Measurements from ENCODE around the gene NMNAT2.

Gene NMNAT2

DNA sequence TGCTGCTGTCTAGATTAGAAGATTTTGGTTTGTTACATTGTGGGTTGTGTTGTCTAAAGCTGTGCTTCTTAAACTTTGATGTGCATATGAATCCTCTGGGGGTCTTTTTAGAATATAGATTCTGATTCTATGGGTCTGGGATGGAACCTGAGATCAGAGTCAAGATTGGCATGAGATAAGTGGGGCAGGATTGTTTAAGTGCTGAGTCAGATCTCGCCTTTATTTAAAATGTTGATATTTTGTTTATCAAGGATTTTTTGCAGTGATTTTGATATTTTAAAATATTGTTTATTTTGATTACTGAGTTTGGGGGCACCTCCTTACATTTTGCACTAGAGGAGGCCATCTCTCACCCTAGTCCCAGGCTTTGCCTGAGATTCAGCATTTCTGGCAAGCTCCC, 117.4 kb downstream of the NMNAT2 start:
- TF ChIP-seq, protein P1, sequence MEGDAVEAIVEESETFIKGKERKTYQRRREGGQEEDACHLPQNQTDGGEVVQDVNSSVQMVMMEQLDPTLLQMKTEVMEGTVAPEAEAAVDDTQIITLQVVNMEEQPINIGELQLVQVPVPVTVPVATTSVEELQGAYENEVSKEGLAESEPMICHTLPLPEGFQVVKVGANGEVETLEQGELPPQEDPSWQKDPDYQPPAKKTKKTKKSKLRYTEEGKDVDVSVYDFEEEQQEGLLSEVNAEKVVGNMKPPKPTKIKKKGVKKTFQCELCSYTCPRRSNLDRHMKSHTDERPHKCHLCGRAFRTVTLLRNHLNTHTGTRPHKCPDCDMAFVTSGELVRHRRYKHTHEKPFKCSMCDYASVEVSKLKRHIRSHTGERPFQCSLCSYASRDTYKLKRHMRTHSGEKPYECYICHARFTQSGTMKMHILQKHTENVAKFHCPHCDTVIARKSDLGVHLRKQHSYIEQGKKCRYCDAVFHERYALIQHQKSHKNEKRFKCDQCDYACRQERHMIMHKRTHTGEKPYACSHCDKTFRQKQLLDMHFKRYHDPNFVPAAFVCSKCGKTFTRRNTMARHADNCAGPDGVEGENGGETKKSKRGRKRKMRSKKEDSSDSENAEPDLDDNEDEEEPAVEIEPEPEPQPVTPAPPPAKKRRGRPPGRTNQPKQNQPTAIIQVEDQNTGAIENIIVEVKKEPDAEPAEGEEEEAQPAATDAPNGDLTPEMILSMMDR (IDR thresholded peaks at IDR 0.05; ENCODE audit: borderline replicate concordance, insufficient read depth, low read depth, low read length), result no peak
- no peak overlapping the region for H3K4me3 ChIP-seq (ENCODE audit: low read depth, low read length)

DNA sequence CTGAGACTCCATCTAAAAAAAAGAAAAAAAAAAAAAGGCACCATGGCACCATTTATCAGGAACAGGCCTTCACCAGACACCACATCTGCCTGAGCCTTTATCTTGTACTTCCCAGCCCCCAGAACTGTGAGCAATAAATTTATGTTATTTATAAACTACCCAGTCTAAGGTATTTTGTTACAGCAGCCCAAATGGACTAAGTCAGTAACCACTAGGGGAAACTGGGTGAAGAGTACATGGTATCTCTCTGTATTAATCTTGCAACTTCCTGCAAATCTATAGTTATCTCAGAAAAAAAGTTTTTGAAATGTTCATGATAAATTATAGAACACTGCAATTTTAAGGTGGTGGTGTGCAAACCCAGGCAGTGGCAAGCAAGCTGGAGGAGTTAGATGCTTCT, 117.8 kb downstream of the NMNAT2 start:
- TF ChIP-seq, protein P1 (IDR thresholded peaks at IDR 0.05; ENCODE audit: borderline replicate concordance, insufficient read depth, low read depth, low read length), result no peak
- no peak overlapping the region for H3K4me3 ChIP-seq (ENCODE audit: low read depth, low read length)

DNA sequence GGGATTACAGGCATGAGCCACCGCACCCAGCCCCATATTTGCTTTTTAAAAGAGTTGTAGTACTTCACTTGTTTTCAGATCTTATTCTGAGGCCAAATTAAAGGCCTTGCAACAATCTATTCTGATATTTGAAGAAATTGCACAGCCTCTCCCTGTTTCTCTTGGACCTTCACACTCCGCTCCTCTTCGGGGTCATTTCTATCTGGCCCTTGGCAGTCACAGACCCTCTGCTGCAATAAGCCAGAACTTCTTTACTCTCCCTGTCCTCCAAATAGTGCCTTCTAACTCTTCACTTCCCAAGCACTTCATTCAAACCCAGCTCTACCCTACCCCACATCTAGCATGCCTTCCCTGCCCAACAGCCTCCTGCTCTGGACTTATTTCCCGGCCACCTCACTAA, 121.4 kb downstream of the NMNAT2 start:
- TF ChIP-seq, protein P1 (IDR thresholded peaks at IDR 0.05; ENCODE audit: borderline replicate concordance, insufficient read depth, low read depth, low read length), result no peak
- no peak overlapping the region for H3K4me3 ChIP-seq (ENCODE audit: low read depth, low read length)

DNA sequence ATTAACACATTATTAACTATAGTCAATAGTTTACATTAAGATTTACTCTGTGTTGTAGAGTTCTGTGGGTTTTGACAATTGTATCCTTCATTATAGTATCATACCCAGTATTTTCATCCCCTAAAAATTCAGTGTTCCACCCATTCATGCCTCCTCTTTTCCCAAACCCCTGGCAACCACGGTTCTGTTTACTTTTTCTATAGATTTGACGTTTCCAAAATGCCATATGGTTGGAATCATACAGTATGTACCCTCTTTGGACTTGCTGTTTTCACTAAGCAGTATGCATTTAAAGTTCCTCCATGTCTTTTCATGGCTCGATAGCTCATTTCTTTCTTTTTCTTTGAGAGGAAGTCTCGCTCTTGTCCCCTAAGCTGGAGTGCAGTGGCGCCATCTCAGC, 122.7 kb downstream of the NMNAT2 start:
- TF ChIP-seq, protein P1 (IDR thresholded peaks at IDR 0.05; ENCODE audit: borderline replicate concordance, insufficient read depth, low read depth, low read length), result no peak
- no peak overlapping the region for H3K4me3 ChIP-seq (ENCODE audit: low read depth, low read length)

DNA sequence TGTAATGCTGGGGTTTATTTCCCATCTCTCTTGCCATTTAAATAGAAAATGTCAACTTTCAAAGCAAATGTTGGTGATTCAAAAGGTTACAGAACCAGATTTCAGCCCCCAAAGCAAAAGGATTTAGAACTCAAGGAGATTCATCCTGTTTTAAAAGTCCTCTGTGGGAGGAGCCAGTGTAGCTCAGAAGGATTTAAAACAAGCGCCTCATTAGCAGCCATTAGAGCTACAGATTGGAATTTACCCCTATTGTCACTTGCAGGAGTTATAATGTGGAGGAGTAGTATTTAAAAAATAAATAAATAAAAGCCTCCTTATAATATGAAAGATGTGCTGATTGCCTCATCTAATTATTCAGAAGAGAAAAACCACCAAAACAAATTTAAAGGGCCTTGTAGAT, 124.3 kb downstream of the NMNAT2 start:
- TF ChIP-seq, protein P1 (IDR thresholded peaks at IDR 0.05; ENCODE audit: borderline replicate concordance, insufficient read depth, low read depth, low read length), result no peak
- H3K4me3 ChIP-seq (ENCODE audit: low read depth, low read length), result no peak overlapping the region

DNA sequence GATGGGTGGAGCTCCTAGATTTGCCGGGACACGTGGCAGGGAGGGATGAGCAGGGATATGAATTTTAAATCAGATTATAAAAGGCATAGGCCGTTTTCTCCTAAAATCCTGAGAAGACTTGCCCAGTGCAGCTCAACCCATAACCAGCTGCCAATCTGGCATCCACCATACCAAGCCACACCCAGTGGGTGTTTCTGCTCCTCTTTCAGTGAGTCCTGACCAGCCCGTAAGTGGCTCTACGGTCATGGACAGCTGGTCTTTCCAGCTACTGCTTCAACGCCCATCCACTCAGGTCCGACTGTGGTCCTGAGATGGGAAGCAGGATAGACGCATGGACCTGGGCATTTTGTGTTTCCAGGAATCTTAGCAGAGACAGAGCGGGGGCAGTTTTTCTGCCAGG, 124.9 kb downstream of the NMNAT2 start:
- no peak overlapping the region for H3K4me3 ChIP-seq (ENCODE audit: low read depth, low read length)
- TF ChIP-seq, protein P1 (IDR thresholded peaks at IDR 0.05; ENCODE audit: borderline replicate concordance, insufficient read depth, low read depth, low read length), result no peak

DNA sequence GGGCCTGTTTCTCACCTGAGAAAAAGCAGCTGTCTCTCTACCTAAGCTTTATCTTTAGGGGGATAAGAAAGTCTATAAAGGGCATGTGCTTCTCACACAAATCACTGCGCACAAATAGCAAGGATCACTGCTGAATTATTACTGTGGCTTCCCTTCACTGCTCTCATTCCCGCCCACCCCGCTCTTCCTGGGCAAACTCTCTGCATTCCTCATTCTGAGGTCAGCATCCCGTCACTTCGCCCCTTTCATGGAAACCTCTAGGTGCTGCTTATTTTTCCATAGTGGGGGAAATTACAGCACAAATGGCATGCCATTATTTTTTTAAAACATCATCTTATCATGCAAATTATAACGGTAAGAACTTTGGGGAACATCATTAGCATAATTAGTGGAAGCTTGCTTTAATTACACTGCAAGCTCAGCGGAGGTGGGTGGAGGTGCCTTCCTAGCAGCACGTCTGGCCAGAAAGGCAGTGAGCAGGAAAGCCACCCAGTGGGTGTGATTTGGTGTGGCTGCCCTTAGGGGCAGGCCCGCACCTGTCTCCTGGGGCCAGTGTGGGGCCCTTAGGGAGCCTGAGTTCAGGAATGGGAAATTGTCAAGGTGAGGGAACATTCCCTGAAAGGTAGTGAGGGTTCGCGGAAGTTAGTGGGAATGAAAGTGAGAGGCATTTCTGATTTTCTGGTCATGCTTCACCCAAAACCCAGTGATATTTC, 126.2 kb downstream of the NMNAT2 start:
- no peak overlapping the region for H3K4me3 ChIP-seq (ENCODE audit: low read depth, low read length)
- TF ChIP-seq, protein P1 (IDR thresholded peaks at IDR 0.05; ENCODE audit: borderline replicate concordance, insufficient read depth, low read depth, low read length), result no peak

Measured in GM12875 (cell line).